Middle frontal gyrus (tissue), 1 donor: Measurements from ENCODE around the gene CAPZB.
A peak's percentile ranks its signal among the peaks of the same experiment; 100 is the strongest.
"Not testable (repeated sequence)": the region's sequence is repeated elsewhere in the genome, so short reads cannot be mapped to it uniquely, and the experiment has no call there.

Source experiments
- DNase-seq: peaks from one replicate; pipeline ENCODE4 v3.0.0-alpha.2; 2015; ENCODE audit warnings: low spot score; ENCODE audit errors: extremely low spot score

CAPZB gene

GRCh38 chr1:19313961-19314882 lies 171.1 kb downstream of the CAPZB start:
- no peak for DNase-seq

GRCh38 chr1:19313636-19313959 lies 171.7 kb downstream of the CAPZB start:
- DNase-seq = no peak

GRCh38 chr1:19312782-19313635 lies 172.3 kb downstream of the CAPZB start:
- DNase-seq = no peak

GRCh38 chr1:19311931-19312781 lies 173.2 kb downstream of the CAPZB start, which contains the start of the genes AKR7A2 and SLC66A1:
Gene AKR7A2, minus strand, starts transcription at chr1:19312144. Its CDS starts 20 bp downstream, at chr1:19312124.
Gene SLC66A1, plus strand, starts transcription at chr1:19312326. Its CDS starts 5,352 bp downstream, at chr1:19317678.
- peak; percentile 93 for DNase-seq

- DNase-seq = no peak
These were observed 173.8 kb downstream of the CAPZB start for GRCh38 chr1:19311503-19311930.

- no peak for DNase-seq
These were observed 174.4 kb downstream of the CAPZB start for GRCh38 chr1:19310720-19311502.

- no peak for DNase-seq
These were observed 175.3 kb downstream of the CAPZB start for GRCh38 chr1:19310061-19310460.

- no peak for DNase-seq
These were observed 176.1 kb downstream of the CAPZB start for GRCh38 chr1:19309123-19309813.

GRCh38 chr1:19308509-19308907 lies 176.8 kb downstream of the CAPZB start:
- DNase-seq = no peak

GRCh38 chr1:19307794-19308508 lies 177.4 kb downstream of the CAPZB start:
- DNase-seq = no peak

GRCh38 chr1:19306941-19307340 lies 178.4 kb downstream of the CAPZB start:
- no peak for DNase-seq

GRCh38 chr1:19305880-19306279 lies 179.5 kb downstream of the CAPZB start:
- no peak for DNase-seq

- not testable (repeated sequence) for DNase-seq
These were observed 181.3 kb downstream of the CAPZB start for GRCh38 chr1:19304081-19304480.

- DNase-seq = no peak
These were observed 185.1 kb downstream of the CAPZB start for GRCh38 chr1:19300211-19300610.

- no peak for DNase-seq
These were observed 190.7 kb downstream of the CAPZB start for GRCh38 chr1:19294638-19295037.

GRCh38 chr1:19289244-19289643 lies 196.1 kb downstream of the CAPZB start:
- no peak for DNase-seq
